HEK293 (cell line): ENCODE measurements around the gene RNF31.
"Not testable (repeated sequence)": the region's sequence is repeated elsewhere in the genome, so short reads cannot be mapped to it uniquely, and the experiment has no call there.

Experiments
- KLF16 ChIP-seq: fragments of 450-650 bp; formaldehyde crosslinking; IDR thresholded peaks from 2 replicates; pipeline ENCODE4 v1.5.1; 2017; ENCODE audit warnings: missing biosample characterization, missing genetic modification characterization
- MYNN ChIP-seq: fragments of 450-650 bp; formaldehyde crosslinking; IDR thresholded peaks from 2 replicates; pipeline ENCODE4 v1.5.1; 2016; ENCODE audit warnings: missing biosample characterization, missing genetic modification characterization, borderline replicate concordance
- WT1 ChIP-seq: fragments of 450-650 bp; formaldehyde crosslinking; IDR thresholded peaks from 2 replicates; pipeline ENCODE4 v1.5.1; 2016; ENCODE audit warnings: missing biosample characterization, missing genetic modification characterization
- ZBTB7A ChIP-seq: fragments of 450-650 bp; formaldehyde crosslinking; IDR thresholded peaks from 2 replicates; pipeline ENCODE4 v1.5.1; 2016; ENCODE audit warnings: low read depth, missing biosample characterization, missing genetic modification characterization
- ZNF214 ChIP-seq: fragments of 450-650 bp; formaldehyde crosslinking; IDR thresholded peaks from 2 replicates; pipeline ENCODE4 v1.5.1; 2017; ENCODE audit warnings: missing biosample characterization, mild to moderate bottlenecking, missing genetic modification characterization, borderline replicate concordance
- ZNF529 ChIP-seq: fragments of 450-650 bp; formaldehyde crosslinking; IDR thresholded peaks from 2 replicates; pipeline ENCODE4 v1.5.1; 2017; ENCODE audit warnings: missing genetic modification characterization, missing biosample characterization; ENCODE audit not compliant: insufficient replicate concordance
- TF ChIP-seq, protein P1 (sequence below): fragments of 450-650 bp; formaldehyde crosslinking; IDR thresholded peaks from 2 replicates; pipeline ENCODE4 v1.5.1; 2016; ENCODE audit warnings: missing biosample characterization, missing genetic modification characterization
- TF ChIP-seq, protein P2 (sequence below): fragments of 450-650 bp; formaldehyde crosslinking; optimal IDR thresholded peaks from 2 replicates; pipeline ENCODE3; 2016; ENCODE audit warnings: missing biosample characterization, mild to moderate bottlenecking, missing genetic modification characterization
- TF ChIP-seq, protein P3 (sequence below): fragments of 450-650 bp; formaldehyde crosslinking; IDR thresholded peaks from 2 replicates; pipeline ENCODE4 v1.5.1; 2016; ENCODE audit warnings: missing biosample characterization, missing genetic modification characterization
- TF ChIP-seq, protein P4 (sequence below): fragments of 450-650 bp; formaldehyde crosslinking; IDR thresholded peaks from 2 replicates; pipeline ENCODE4 v1.5.1; 2016; ENCODE audit warnings: missing biosample characterization, missing genetic modification characterization

DNA sequence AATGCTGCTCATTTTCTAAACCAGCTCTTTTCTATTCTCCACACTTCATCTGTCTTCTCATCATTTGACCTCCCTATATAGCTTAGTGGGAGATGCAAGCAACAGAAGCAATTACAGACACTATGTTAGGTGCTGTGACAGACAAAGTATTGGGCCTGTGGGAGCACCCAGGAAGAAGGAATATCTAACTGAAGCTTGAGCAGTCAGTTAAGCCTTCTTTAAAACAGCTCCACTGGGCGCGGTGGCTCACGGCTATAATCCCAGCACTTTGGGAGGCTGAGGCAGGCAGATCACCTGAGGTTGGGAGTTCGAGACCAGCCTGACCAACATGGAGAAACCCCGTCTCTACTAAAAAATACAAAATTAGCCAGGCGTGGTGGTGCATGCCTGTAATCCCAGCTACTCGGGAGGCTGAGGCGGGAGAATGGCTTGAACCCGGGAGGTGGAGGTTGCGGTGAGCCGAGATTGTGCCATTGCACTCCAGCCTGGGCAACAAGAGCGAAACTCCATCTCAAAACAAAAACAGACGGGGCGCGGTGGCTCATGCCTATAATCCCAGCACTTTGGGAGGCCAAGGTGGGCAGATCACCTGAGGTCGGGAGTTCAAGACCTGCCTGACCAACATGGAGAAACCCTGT lies 56.1 kb downstream of the RNF31 start:
- TF ChIP-seq MYNN, ZBTB7A, ZNF529, KLF16, WT1, ZNF214 (tag by site-specific recombination): not testable (repeated sequence)
- TF ChIP-seq, protein P1, sequence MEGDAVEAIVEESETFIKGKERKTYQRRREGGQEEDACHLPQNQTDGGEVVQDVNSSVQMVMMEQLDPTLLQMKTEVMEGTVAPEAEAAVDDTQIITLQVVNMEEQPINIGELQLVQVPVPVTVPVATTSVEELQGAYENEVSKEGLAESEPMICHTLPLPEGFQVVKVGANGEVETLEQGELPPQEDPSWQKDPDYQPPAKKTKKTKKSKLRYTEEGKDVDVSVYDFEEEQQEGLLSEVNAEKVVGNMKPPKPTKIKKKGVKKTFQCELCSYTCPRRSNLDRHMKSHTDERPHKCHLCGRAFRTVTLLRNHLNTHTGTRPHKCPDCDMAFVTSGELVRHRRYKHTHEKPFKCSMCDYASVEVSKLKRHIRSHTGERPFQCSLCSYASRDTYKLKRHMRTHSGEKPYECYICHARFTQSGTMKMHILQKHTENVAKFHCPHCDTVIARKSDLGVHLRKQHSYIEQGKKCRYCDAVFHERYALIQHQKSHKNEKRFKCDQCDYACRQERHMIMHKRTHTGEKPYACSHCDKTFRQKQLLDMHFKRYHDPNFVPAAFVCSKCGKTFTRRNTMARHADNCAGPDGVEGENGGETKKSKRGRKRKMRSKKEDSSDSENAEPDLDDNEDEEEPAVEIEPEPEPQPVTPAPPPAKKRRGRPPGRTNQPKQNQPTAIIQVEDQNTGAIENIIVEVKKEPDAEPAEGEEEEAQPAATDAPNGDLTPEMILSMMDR (tag by site-specific recombination): not testable (repeated sequence)
- TF ChIP-seq, protein P2, sequence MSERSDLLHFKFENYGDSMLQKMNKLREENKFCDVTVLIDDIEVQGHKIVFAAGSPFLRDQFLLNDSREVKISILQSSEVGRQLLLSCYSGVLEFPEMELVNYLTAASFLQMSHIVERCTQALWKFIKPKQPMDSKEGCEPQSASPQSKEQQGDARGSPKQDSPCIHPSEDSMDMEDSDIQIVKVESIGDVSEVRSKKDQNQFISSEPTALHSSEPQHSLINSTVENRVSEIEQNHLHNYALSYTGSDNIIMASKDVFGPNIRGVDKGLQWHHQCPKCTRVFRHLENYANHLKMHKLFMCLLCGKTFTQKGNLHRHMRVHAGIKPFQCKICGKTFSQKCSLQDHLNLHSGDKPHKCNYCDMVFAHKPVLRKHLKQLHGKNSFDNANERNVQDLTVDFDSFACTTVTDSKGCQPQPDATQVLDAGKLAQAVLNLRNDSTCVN (tag by site-specific recombination): not testable (repeated sequence)
- TF ChIP-seq, protein P3, sequence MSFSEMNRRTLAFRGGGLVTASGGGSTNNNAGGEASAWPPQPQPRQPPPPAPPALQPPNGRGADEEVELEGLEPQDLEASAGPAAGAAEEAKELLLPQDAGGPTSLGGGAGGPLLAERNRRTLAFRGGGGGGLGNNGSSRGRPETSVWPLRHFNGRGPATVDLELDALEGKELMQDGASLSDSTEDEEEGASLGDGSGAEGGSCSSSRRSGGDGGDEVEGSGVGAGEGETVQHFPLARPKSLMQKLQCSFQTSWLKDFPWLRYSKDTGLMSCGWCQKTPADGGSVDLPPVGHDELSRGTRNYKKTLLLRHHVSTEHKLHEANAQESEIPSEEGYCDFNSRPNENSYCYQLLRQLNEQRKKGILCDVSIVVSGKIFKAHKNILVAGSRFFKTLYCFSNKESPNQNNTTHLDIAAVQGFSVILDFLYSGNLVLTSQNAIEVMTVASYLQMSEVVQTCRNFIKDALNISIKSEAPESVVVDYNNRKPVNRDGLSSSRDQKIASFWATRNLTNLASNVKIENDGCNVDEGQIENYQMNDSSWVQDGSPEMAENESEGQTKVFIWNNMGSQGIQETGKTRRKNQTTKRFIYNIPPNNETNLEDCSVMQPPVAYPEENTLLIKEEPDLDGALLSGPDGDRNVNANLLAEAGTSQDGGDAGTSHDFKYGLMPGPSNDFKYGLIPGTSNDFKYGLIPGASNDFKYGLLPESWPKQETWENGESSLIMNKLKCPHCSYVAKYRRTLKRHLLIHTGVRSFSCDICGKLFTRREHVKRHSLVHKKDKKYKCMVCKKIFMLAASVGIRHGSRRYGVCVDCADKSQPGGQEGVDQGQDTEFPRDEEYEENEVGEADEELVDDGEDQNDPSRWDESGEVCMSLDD (tag by site-specific recombination): not testable (repeated sequence)
- TF ChIP-seq, protein P4, sequence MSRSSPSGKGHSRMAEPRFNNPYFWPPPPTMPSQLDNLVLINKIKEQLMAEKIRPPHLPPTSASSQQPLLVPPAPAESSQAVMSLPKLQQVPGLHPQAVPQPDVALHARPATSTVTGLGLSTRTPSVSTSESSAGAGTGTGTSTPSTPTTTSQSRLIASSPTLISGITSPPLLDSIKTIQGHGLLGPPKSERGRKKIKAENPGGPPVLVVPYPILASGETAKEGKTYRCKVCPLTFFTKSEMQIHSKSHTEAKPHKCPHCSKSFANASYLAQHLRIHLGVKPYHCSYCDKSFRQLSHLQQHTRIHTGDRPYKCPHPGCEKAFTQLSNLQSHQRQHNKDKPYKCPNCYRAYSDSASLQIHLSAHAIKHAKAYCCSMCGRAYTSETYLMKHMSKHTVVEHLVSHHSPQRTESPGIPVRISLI: not testable (repeated sequence)
